GM21825 (cell line): Measurements from ENCODE around the gene DCAF11.

Experiments
- ATAC-seq: cut with Tn5 transposase; IDR thresholded peaks from one replicate; pipeline ENCODE4 v1.9.1; 2021; ENCODE audit warnings: mild to moderate bottlenecking, moderate library complexity; ENCODE audit not compliant: unreplicated experiment

The DCAF11 gene

DNA sequence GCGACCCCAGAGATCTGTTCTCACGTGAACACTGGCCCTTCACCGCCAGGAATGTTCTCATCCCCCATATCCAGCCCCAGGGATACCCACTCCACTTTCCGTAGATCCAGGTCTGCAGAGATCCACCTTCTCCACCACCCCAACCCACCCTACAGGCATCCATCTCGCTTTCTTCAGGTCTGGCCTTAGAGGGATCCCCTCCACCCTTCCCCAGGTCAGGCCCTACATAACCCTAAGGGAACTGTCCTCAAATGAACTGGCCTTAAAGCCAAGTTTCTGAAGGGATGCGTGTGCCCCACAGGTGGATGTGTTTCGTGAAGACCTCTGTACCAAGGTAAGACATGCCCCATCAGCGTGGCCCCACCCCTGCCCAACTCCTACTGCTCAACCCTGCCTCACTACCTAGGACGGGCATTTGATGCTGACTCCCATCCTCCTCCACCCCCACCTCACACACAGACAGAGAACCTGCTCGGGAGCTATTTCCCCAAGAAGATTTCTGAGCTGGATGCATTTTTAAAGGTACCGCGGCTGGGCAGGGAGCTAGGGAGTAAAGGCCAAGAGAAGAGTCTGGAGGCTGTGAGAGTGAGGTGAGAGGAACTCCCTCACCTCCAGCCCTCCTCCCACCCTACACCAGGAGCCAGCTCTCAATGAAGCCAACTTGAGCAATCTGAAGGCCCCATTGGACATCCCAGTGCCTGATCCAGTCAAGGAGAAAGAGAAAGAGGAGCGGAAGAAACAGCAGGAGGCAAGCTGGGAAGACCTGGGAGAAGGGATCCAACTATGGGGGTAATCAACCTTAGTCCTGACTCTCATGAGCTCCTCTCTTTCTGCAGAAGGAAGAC, 22.3 kb downstream of the DCAF11 start:
- no peak for ATAC-seq

DNA sequence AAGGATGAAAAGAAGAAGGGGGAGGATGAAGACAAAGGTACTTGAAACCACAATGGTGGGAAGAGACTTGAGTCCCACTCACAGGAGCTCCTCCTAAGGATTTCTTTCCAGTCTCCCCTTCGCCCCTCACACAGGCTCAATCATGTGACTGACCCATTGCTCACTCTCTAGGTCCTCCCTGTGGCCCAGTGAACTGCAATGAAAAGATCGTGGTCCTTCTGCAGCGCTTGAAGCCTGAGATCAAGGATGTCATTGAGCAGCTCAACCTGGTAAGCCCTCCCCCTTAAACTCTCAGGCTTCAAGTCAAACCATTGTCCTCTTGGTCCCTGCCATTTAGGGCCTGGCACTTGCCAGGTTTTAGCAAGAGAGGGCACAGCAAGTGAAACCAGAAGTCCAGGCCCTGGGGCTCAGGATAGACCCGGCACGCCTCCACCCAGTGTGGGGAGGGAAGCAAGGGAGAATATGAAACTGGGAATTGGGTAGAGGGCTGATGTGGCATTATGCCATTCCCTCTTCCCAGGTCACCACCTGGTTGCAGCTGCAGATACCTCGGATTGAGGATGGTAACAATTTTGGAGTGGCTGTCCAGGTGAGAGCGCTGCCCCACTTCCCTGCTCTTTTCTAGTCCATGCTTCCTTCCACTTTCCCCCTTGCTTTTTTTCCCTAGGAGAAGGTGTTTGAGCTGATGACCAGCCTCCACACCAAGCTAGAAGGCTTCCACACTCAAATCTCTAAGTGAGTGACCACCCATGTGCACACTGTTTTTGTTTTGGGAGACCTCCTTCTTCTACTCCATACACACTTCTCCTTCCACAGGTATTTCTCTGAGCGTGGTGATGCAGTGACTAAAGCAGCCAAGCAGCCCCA, 23.2 kb downstream of the DCAF11 start:
- ATAC-seq: no peak

DNA sequence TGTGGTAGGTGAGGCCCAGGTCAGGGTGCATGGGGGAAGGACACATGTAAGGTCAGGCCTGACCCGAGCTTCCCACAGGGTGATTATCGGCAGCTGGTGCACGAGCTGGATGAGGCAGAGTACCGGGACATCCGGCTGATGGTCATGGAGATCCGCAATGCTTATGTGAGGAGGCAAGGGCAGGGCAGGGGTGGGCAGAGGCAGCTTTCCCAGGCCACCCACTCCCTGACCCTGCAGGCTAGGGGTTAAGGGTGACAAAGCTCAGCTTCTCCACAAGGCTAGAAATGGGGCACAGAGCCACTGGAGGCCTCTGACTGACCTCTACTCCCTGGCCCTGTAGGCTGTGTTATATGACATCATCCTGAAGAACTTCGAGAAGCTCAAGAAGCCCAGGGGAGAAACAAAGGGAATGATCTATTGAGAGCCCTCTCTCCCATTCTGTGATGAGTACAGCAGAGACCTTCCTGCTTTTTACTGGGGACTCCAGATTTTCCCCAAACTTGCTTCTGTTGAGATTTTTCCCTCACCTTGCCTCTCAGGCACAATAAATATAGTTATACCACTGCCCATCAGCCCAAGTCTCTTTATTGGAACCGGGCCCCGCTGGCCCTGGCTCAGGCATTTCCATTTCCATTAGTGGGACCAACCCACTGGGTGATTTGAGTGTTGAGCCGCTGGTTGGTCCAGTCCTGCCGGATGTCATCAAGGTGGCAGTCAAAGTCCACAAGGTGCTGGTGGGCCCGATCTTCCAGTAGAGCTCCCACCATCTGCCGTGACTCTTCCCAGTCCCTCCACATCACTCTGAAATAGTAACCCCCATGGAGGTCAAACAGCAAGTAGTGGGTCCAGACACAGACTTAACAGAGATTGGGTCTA, 24.1 kb downstream of the DCAF11 start:
- ATAC-seq: no peak

DNA sequence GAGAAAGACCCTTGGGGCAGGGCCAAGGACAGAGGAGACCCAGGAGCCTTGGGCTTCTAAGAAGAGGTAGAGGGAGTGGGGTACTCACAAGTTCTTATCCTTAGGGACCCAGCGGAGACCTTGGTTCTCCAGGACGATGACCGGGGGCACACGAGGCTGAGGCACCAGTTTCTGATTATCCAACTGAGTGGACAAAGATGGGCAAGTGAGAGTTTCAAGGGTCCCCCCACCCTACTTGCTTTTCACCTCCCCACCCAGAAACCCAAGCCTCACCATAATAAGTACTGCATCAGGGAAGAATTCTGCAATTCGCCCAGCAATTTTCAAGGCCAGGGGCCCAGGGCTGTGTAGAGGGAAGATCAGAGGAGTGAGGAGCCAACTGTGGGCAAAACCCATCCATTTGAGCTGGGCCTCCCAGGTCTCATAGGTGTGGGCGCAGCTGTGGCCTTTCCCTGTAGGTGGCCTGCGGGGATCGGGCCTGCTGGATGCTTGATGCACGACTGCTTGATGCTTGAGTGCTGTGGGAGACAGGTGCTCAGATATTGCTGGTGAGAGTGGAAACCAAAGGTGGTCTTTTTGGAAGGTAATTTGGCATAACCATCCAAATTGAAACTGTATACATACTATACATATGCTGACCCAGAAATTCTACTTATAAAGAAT, 24.8 kb downstream of the DCAF11 start:
- ATAC-seq: no peak

DNA sequence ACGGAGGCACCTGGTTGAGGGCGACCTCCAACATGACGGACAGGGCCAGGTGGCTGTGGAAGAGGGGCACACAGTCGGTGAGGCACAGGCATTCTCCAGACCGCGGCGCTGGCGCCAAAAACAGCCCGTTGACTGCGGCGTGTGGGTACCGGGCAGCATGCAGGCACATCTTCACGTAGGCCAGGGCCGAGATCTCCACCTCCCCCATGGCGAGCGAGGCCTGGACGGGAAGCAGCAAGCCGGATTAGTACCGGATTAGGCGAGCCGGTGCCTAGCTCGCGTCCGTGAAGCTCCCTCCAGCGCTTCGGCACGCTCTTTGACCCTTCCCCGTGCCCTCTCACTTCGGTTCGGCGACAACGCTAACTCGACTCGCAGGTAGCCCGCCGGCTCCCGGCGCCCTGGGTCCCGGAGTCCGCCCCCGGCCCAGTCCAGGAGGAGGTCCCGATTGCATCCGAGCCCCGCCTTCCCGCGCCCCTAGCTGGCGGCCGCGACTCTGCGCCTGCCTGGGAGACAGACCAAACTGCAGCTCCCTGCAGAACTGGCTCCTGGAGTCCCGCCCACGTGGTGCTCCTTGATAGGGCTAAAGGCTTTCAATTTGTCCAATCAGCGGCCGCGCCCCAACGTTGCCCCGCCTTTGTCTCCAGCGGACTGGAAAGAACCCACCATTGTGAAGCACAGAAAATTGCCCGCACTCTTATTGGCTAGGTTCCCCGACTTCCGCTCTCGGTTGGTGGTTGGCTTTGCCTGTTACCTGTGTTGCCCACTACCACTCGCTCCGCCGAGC, 26.7 kb downstream of the DCAF11 start, which contains the start of gene EMC9:
TSS of gene EMC9 (minus strand) at position 495 of the 784 bp plus-strand sequence. CDS start at position 208, 287 bp downstream.
- peak; percentile 78 for ATAC-seq

DNA sequence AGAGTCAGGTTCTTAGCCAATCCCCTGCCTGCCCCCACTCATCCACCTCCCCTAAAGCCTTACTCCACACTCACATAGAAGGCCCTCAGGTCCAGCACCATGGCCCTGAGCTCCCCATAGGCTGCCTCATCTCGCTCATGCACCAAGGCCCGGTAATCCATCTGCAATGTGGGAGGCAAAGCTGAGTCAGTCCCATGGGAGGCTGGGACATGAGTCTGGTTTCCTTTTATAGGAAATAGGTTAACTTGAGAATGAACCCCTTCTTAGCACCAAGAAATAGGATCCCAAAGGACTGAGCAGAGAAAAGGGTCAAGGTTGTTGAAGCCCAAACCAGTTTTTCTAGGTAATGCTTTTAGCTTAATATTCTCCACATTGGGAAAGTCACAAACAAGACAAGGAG, 28.9 kb downstream of the DCAF11 start:
- no peak for ATAC-seq

DNA sequence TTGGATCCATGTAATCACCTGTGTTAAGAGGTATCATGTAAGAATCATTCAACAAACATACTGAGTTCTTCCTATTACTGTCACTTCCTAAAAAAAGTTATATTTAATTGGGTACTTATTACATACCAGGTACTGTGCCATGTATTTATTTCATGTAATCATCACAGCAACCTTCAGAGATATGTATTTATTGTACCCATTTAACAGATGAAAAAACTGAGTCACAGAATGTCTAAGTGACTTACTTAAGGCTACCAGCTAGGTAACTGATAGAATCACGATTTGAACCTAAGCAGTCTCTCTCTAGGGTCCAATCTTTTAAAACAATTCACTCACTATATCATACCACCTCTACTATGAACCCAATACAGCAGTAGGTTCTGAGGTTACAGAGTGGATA, 29.9 kb downstream of the DCAF11 start:
- no peak for ATAC-seq

DNA sequence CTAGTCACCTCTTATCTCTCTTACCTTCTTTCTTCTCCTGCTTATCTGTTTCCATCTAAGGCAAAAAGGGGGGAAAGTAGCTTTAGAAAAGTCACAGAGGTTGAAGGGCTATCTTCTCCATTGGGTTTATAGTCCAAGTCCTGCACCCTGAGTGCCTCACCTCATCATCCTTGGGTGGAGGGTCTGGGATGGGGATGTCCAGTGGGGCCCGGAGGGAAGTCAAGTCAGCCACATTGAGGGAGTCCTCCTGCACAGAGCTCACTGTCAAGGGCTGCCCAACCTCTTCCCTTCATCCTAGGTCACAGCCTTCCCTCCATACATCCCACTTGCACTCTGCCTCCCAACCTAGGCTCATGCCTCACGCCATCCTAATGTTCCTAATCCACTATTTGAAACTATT, 30.6 kb downstream of the DCAF11 start:
- ATAC-seq: no peak

DNA sequence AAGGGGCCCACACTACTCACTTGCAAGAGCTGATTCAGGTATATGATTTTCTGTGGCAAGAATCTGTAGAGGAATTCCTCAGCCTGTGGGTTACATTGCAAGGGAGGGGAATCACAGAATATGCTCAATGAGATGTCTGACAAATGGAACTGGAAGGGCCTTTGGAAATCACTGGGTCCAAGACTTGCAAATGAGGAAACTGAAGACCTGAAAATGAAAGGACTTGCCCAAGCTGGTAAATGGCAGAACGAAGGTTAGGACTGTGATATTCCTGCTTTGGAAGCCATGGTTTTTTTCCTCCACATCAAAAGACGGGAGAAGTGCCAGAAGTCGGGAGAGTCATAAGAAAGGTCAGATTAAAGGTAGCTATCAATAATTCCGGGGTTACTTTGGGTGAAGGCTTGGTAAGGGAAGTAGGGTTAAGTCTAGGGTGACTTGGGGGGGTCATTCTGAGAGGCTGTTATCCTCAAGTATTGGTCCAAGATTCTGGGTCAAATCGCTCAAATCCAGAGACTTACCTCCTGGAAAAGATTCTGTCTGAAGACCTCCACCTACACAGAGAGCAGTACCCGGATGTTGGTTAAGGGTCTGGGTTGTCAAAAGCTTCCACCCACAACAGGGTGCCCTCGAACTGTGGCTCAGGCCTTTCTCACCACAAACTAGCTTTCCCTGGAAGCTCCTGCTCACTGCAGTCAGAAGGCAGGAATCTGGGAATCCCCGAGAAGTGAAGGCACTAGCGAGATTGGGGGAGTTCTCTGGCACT, 31.3 kb downstream of the DCAF11 start:
- no peak for ATAC-seq

DNA sequence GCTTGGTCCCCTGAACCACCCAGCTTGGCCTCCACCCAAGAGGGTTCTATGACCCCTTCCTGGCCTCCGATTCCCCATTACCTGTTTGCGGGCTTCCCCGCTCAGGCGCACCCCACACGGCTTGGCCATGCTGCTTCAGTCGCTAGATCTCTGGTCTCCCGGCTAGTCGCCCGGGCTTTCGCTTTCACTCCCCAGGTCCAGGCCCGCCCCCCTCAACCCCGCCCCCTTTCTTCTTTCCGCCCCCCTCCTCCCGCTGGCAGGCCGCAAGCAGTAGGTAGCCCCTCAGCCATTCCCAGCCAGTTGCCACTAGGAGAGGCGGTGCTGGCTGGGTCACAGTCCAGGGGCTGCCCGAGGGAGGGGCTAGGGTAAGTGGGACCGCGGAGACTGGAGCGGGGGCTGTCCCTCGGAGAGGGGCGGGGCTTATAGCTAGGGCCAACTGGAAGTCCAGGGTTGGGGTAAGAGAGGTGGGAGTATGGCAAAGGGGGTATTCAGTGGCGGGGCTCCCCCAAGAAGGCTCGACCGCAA, 31.9 kb downstream of the DCAF11 start, which contains the start of gene PSME2:
TSS of gene PSME2 (minus strand) at position 158 of the 525 bp plus-strand sequence. CDS start at position 129, 29 bp downstream.
- peak; percentile 57 for ATAC-seq

DNA sequence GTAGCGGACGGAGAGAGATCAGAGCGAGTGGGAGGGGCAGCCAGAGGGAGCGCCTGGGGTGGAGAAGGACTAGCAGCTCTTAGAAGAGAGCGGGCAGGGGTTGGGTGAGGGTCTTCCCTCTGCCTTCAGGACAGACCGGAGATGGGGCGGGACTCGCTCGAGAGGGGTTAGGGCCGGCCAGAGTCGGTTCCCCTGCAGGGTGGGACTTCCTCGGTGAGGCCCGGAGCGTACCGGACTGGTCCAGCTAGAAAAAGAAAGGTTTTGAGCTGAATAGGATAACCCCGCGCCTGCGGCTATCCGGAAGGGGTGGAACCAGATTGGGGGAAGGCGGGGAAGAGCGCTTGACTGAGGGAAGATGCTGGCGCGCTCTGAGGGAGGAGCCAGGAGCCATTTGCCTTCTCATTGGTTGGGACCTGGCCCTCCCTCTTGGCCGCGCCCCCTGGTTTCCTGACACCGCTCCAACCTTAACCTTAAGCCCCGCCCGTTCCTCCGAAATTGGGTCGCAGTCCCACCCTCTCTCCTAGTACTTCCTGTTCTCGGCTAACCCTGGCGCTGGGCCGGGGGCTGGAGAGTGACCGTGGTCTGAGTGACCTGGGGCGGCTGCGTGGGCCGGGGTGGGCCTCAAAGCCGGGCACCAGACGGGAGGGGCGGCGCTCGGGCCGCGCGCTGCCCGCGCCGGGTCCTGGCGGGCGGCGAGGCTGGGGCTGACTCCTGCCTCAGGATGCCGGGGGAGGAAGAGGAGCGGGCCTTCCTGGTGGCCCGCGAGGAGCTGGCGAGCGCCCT, 32.6 kb downstream of the DCAF11 start, which contains the start of gene RNF31:
TSS of gene RNF31 (plus strand) at position 521 of the 783 bp plus-strand sequence. CDS start at position 722, 201 bp downstream.
- peak; percentile 74 for ATAC-seq

DNA sequence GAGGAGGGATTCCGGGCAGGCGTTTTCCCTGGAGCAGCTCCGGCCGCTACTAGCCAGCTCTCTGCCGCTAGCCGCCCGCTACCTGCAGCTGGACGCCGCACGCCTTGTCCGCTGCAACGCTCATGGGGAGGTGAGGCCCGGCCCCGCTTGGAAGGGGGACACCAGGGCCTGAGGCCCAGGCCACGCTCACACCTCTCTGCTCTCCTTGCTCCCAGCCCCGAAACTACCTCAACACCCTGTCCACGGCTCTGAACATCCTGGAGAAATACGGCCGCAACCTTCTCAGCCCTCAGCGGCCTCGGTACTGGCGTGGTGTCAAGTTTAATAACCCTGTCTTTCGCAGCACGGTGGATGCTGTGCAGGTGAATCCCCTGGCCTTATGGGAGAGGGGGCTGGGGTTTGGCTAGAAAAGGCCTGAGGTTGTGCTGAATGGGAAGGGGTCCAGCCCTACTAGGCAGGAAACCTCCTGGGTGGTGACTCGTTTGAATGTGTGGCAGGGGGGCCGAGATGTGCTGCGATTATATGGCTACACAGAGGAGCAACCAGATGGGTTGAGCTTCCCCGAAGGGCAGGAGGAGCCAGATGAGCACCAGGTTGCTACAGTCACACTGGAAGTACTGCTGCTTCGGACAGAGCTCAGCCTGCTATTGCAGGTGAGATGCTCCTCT, 33.3 kb downstream of the DCAF11 start:
- no peak for ATAC-seq

DNA sequence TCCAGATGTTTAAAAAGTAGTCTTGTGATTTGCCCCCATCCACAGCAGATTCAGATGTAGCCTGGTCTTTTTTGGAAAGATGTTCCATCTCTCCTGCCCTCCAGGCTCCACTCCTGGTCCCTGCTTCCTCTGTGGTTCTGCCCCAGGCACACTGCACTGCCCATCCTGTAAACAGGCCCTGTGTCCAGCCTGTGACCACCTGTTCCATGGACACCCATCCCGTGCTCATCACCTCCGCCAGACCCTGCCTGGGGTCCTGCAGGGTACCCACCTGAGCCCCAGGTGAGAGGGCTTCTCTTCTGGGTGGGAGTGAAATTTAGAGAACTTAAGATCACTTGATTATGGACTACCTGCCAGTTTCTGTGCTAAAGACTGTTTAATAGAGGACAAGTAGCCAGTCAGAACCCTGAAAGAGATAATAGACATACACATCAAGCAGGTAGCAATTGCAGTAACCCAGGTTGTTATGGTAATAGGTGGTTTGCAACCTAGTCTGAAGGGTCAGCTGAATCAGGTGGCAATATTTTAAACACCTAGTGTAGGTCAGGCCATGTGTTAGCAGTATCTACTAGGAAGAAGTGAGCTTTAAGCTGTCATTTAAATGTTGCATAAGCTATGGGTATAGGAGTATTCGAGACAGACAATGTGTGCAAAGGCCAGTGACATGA, 34.9 kb downstream of the DCAF11 start:
- ATAC-seq: no peak

DNA sequence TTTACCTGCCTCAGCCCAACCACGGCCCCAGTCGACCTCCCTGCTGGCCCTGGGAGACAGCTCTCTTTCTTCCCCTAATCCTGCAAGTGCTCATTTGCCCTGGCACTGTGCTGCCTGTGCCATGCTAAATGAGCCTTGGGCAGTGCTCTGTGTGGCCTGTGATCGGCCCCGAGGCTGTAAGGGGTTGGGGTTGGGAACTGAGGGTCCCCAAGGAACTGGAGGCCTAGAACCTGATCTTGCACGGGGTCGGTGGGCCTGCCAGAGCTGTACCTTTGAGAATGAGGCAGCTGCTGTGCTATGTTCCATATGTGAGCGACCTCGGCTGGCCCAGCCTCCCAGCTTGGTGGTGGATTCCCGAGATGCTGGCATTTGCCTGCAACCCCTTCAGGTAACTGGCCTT, 35.5 kb downstream of the DCAF11 start:
- no peak for ATAC-seq

DNA sequence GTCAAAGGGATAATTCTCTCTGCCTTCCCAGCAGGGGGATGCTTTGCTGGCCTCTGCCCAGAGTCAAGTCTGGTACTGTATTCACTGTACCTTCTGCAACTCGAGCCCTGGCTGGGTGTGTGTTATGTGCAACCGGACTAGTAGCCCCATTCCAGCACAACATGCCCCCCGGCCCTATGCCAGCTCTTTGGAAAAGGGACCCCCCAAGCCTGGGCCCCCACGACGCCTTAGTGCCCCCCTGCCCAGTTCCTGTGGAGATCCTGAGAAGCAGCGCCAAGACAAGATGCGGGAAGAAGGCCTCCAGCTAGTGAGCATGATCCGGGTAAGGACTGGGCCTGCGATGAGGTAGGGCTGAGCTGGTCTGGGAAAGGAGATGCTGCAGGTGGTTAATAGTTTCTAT, 36.0 kb downstream of the DCAF11 start:
- no peak for ATAC-seq

DNA sequence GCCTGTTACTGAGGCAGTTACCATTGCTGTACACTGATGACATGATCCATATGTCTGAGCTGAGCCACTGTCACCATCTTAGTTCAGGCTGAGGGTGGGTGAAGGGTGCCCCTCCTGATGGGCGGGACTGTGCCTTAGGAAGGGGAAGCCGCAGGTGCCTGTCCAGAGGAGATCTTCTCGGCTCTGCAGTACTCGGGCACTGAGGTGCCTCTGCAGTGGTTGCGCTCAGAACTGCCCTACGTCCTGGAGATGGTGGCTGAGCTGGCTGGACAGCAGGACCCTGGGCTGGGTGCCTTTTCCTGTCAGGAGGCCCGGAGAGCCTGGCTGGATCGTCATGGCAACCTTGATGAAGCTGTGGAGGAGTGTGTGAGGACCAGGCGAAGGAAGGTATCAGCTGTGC, 36.4 kb downstream of the DCAF11 start:
- no peak for ATAC-seq
